Testis (tissue), 2 donors: ENCODE measurements around the gene NLN.

Experiments
- CTCF ChIP-seq, 3 experiments: fragments of 450-650 bp in 2 of 3; fragments of 200-600 bp in 1 of 3; sonication (generic) in 1 of 3; IDR thresholded peaks; one replicate each; pipeline ENCODE4 v1.5.1; 2016 to 2019; ENCODE audit warnings: antibody characterized with exemption in 3 of 3, mild to moderate bottlenecking in 2 of 3, moderate library complexity in 1 of 3
- POLR2A ChIP-seq: fragments of 450-650 bp; IDR thresholded peaks from one replicate; pipeline ENCODE4 v1.6.1; 2017; ENCODE audit warnings: antibody characterized with exemption, mild to moderate bottlenecking, moderate library complexity

GRCh38 chr5:65837139-65837538 lies 115.1 kb downstream of the NLN start:
- TF ChIP-seq CTCF (IDR thresholded peaks at IDR 0.05), result no peak
- no peak for TF ChIP-seq POLR2A
